HCT116 (cell line): ENCODE results near the gene NME9.

Experiments
- CTCF ChIP-seq, 3 experiments: fragments of 200-600 bp in 1 of 3; sonication (generic) in 1 of 3; IDR thresholded peaks in 2 of 3; conservative IDR thresholded peaks in 1 of 3; 2 replicates each; pipeline ENCODE4 v1.5.1; 2012 to 2017; ENCODE audit warnings: low read depth in 2 of 3, low read length in 2 of 3, antibody characterized with exemption in 1 of 3, borderline replicate concordance in 1 of 3, control low read depth in 1 of 3, mild to moderate bottlenecking in 1 of 3, mixed read lengths in 1 of 3, mixed run types in 1 of 3, moderate library complexity in 1 of 3; ENCODE audit not compliant: insufficient read depth in 1 of 3
- EGR1 ChIP-seq: IDR thresholded peaks from 2 replicates; pipeline ENCODE4 v1.6.1; 2012; ENCODE audit warnings: low read depth
- ELF1 ChIP-seq: IDR thresholded peaks from 2 replicates; pipeline ENCODE4 v1.6.1; 2012; ENCODE audit warnings: low read depth, borderline replicate concordance
- EZH2 ChIP-seq: fragments of 200-600 bp; sonication (generic); IDR thresholded peaks from 2 replicates; pipeline ENCODE4 v1.6.1; 2017; ENCODE audit warnings: antibody characterized with exemption, mixed run types
- EZH2phosphoT487 ChIP-seq: fragments of 200-600 bp; IDR thresholded peaks from 2 replicates; pipeline ENCODE4 v1.6.1; 2018; ENCODE audit warnings: antibody characterized with exemption, borderline replicate concordance
- FOSL1 ChIP-seq: IDR thresholded peaks from 2 replicates; pipeline ENCODE4 v1.6.1; 2012; ENCODE audit warnings: low read depth
- MAX ChIP-seq: IDR thresholded peaks from 2 replicates; pipeline ENCODE4 v1.6.1; 2012
- POLR2A ChIP-seq: IDR thresholded peaks from 2 replicates; pipeline ENCODE4 v1.7.0; 2011; ENCODE audit warnings: borderline replicate concordance; ENCODE audit not compliant: insufficient read depth, insufficient read length; ENCODE audit errors: extremely low read depth
- POLR2AphosphoS5 ChIP-seq: IDR thresholded peaks from 2 replicates; pipeline ENCODE4 v1.6.1; 2011; ENCODE audit warnings: mild to moderate bottlenecking, low read depth, low read length, moderate library complexity
- RAD21 ChIP-seq: IDR thresholded peaks from 2 replicates; pipeline ENCODE4 v1.6.1; 2012; ENCODE audit warnings: low read depth, mild to moderate bottlenecking
- REST ChIP-seq: IDR thresholded peaks from 2 replicates; pipeline ENCODE4 v1.6.1; 2012; ENCODE audit warnings: low read depth
- SIN3A ChIP-seq: IDR thresholded peaks from 2 replicates; pipeline ENCODE4 v1.6.1; 2012; ENCODE audit warnings: low read depth
- YY1 ChIP-seq: IDR thresholded peaks from 2 replicates; pipeline ENCODE4 v1.6.1; 2011; ENCODE audit warnings: low read length, low read depth, moderate library complexity, mild to moderate bottlenecking; ENCODE audit not compliant: insufficient replicate concordance; ENCODE audit errors: extremely low read depth

- TF ChIP-seq CTCF (IDR thresholded peaks at IDR 0.05 in 2 of 3, conservative IDR thresholded peaks at IDR 0.05 in 1 of 3; ENCODE audit: borderline replicate concordance in 1 of 3, insufficient read depth in 1 of 3, low read depth in 2 of 3, low read length in 2 of 3) (no peak), EZH2phosphoT487 (no peak), POLR2A (no peak), RAD21 (no peak), POLR2AphosphoS5 (no peak), EZH2 (no peak), EGR1 (no peak), YY1 (no peak), ELF1 (no peak), REST (no peak), SIN3A (no peak), MAX (no peak), FOSL1 (no peak)
Measured at GRCh38 chr3:138265745-138266144, 63.9 kb downstream of the NME9 start.
